DOHH2 (cell line): ENCODE results near the gene ADARB1.

ENCODE experiments used
- H3F3A ChIP-seq: fragments of 200-600 bp; sonication (generic), shearing (Covaris generic); 2 replicates; pipeline ENCODE4 v1.6.0; 2016; ENCODE audit warnings: antibody characterized with exemption, mild to moderate bottlenecking; ENCODE audit not compliant: control insufficient read depth, insufficient read depth
- H3K27ac ChIP-seq: fragments of 200-600 bp; sonication (generic); 2 replicates; pipeline ENCODE4 v1.5.1; 2014; ENCODE audit warnings: low read depth, mild to moderate bottlenecking, low read length, moderate library complexity
- H3K27me3 ChIP-seq: fragments of 200-600 bp; sonication (generic); 2 replicates; pipeline ENCODE4 v1.6.1; 2014; ENCODE audit warnings: mild to moderate bottlenecking, low read length, mixed read lengths; ENCODE audit not compliant: control insufficient read depth
- H3K36me3 ChIP-seq: fragments of 200-600 bp; sonication (generic); 2 replicates; pipeline ENCODE4 v1.6.1; 2014; ENCODE audit warnings: mild to moderate bottlenecking, low read length, moderate library complexity, mixed read lengths; ENCODE audit not compliant: control insufficient read depth
- H3K4me1 ChIP-seq: fragments of 200-600 bp; sonication (generic); 2 replicates; pipeline ENCODE4 v1.6.1; 2014; ENCODE audit warnings: mild to moderate bottlenecking, low read length, mixed read lengths; ENCODE audit not compliant: control insufficient read depth
- H3K4me2 ChIP-seq: fragments of 200-600 bp; sonication (generic); 2 replicates; pipeline ENCODE4 v1.6.0; 2014; ENCODE audit warnings: mild to moderate bottlenecking, low read length, moderate library complexity
- H3K4me3 ChIP-seq: fragments of 200-600 bp; sonication (generic); 2 replicates; pipeline ENCODE4 v1.5.1; 2014; ENCODE audit warnings: mild to moderate bottlenecking, low read length, mixed read lengths
- H3K79me2 ChIP-seq: fragments of 200-600 bp; sonication (generic); 2 replicates; pipeline ENCODE4 v1.6.1; 2014; ENCODE audit warnings: mild to moderate bottlenecking, low read length, mixed read lengths; ENCODE audit not compliant: control insufficient read depth
- H3K9me2 ChIP-seq: fragments of 200-600 bp; sonication (generic); replicated peaks from 2 replicates; pipeline ENCODE4 v1.6.1; 2014; ENCODE audit warnings: mild to moderate bottlenecking, low read length, mixed read lengths; ENCODE audit not compliant: control insufficient read depth
- H3K9me3 ChIP-seq: fragments of 200-600 bp; sonication (generic); 2 replicates; pipeline ENCODE4 v1.6.1; 2014; ENCODE audit warnings: antibody characterized with exemption, low read length, mixed read lengths; ENCODE audit not compliant: control insufficient read depth, insufficient read depth
- H4K20me1 ChIP-seq: fragments of 200-600 bp; sonication (generic); 2 replicates; pipeline ENCODE4 v1.6.0; 2014; ENCODE audit warnings: low read depth, mild to moderate bottlenecking, antibody characterized with exemption, low read length, moderate library complexity; ENCODE audit not compliant: control insufficient read depth, insufficient read depth
- CTCF ChIP-seq: fragments of 200-600 bp; sonication (generic); IDR thresholded peaks from one replicate; pipeline ENCODE4 v1.5.1; 2014; ENCODE audit warnings: antibody characterized with exemption, mild to moderate bottlenecking, low read depth, low read length; ENCODE audit not compliant: poor library complexity, severe bottlenecking
- EZH2phosphoT487 ChIP-seq: fragments of 200-600 bp; sonication (generic); IDR thresholded peaks from 2 replicates; pipeline ENCODE4 v1.6.1; 2017; ENCODE audit warnings: borderline replicate concordance, mild to moderate bottlenecking, antibody characterized with exemption, low read length, moderate library complexity, mixed read lengths

Gene ADARB1

DNA sequence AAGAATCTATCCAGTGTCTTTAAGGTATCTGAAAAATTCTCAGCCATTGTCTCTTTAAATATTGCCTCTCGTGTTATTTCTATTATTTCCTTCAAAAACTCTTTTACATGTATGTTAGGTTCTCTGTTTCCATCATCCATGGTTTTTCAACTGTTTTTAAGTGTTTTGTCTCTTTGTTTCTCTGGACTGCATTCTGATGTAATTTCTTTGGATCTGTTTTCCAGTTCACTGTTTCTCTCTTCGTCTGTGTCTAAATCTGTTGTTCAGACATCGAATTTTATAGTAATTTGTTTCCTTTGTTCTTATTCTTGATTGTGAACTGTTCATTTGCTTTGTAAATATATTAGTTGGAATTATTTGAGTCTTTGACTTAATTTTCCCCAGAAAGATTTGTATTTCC lies 169.2 kb downstream of the ADARB1 start:
- H3K27ac ChIP-seq = no peak overlapping the region
- no peak overlapping the region for H3K4me2 ChIP-seq
- H3K4me3 ChIP-seq = no peak overlapping the region
- no peak for TF ChIP-seq EZH2phosphoT487
- no peak for TF ChIP-seq CTCF
- no peaks in the 10 kb centered on the region for H3K36me3 ChIP-seq
- peaks cover 10% of the 10 kb centered on the region; the same call in 1 of the 2 replicates for H3K9me3 ChIP-seq
- H3K9me2 ChIP-seq = no peaks in the 10 kb centered on the region
- H4K20me1 ChIP-seq = no peaks in the 10 kb centered on the region
- H3F3A ChIP-seq = no peaks in the 10 kb centered on the region
- H3K27me3 ChIP-seq = no peaks in the 10 kb centered on the region
- no peaks in the 10 kb centered on the region for H3K79me2 ChIP-seq
- no peaks in the 10 kb centered on the region for H3K4me1 ChIP-seq

- no peaks in the 10 kb centered on the region for H3F3A ChIP-seq
- H3K27me3 ChIP-seq = no peaks in the 10 kb centered on the region
- H4K20me1 ChIP-seq = no peaks in the 10 kb centered on the region
- H3K36me3 ChIP-seq = no peaks in the 10 kb centered on the region
- no peaks in the 10 kb centered on the region for H3K79me2 ChIP-seq
- H3K4me1 ChIP-seq = no peaks in the 10 kb centered on the region
- H3K27ac ChIP-seq = no peak overlapping the region
- no peaks in the 10 kb centered on the region for H3K9me2 ChIP-seq
- H3K4me2 ChIP-seq = no peak overlapping the region
- peaks cover 10% of the 10 kb centered on the region; the same call in 1 of the 2 replicates for H3K9me3 ChIP-seq
- no peak overlapping the region for H3K4me3 ChIP-seq
- TF ChIP-seq EZH2phosphoT487 (no peak), CTCF (no peak)
Observed at GRCh38 chr21:45244799-45245340, 170.5 kb downstream of the ADARB1 start.

DNA sequence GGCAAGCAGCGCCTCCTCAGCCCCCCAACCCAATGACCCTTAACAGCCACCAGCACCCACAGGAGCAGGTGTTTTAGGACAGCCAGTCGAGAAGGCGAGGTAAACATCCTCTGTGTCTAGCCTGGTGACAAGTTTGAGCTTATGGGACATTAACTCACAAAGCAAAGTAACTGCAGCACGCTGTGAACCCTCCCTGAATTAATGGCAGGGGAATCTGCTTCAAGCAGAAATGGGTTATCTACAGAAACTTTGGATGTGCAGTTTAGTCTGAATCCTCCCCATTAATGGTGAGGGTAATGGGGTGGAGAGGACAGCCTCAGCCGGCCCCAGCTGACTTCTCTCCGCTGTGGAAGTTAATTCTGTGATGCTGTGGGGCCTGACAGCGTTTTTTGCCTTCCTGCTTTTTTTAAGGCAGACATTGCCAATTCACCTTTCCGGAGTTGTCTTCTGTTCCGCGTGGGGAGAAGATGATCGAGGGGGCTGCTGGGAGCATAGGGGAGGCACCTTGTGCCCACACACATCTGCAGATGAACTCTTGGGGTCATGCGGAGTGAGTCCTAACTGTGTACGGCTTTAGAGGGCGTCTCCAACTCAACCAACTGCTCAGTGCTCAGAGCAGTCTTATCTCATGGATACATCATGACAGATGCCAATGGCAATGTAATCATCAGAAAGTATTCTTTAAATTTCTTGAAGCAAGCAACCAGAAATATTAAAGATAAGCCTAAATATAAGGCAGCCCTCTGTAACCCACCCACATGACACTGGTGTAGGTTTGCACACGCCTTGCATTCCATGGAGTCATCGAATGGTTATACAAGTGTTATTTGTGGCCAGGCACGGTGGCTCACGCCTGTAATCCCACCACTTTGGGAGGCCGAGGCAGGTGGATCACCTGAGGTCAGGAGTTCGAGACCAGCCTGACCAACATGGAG lies 172.3 kb downstream of the ADARB1 start:
- TF ChIP-seq EZH2phosphoT487 (no peak), CTCF (no peak)
- H3K27ac ChIP-seq = no peak overlapping the region
- no peak overlapping the region for H3K4me2 ChIP-seq
- no peaks in the 10 kb centered on the region for H3K27me3 ChIP-seq
- no peaks in the 10 kb centered on the region for H3K4me1 ChIP-seq
- H3K4me3 ChIP-seq = no peak overlapping the region
- no peaks in the 10 kb centered on the region for H3F3A ChIP-seq
- H3K79me2 ChIP-seq = no peaks in the 10 kb centered on the region
- H4K20me1 ChIP-seq = no peaks in the 10 kb centered on the region
- no peaks in the 10 kb centered on the region for H3K36me3 ChIP-seq
- no peaks in the 10 kb centered on the region for H3K9me2 ChIP-seq
- peaks cover 10% of the 10 kb centered on the region; the same call in 1 of the 2 replicates for H3K9me3 ChIP-seq
